Activated CD8-positive, alpha-beta memory T cell treated with anti-CD3 and anti-CD28 coated beads, Interleukin-2, amount 50 U/mL, for 48 hours (primary cell): ENCODE results near the gene FKBP2.

Source experiments
- DNase-seq: peaks from one replicate; pipeline ENCODE4 v3.0.0-alpha.2; 2020

Gene FKBP2

DNA sequence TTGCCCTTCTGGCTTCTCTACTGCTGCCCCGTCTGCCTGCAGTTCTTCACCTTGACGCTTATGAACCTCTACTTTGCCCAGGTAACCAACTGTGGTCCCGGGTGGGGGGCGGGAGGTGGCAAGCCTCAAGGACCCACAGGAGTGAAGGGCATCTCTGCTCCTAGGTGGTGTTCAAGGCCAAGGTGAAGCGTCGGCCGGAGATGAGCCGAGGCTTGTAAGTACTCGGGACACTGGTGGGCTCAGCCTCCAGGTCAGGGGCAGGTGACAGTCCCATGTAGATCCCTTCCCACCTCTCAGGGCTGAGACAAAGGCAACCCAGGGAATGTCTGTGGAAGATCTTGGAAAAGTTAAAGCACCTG is 45.9 kb downstream of the FKBP2 start:
- DNase-seq = no peak

DNA sequence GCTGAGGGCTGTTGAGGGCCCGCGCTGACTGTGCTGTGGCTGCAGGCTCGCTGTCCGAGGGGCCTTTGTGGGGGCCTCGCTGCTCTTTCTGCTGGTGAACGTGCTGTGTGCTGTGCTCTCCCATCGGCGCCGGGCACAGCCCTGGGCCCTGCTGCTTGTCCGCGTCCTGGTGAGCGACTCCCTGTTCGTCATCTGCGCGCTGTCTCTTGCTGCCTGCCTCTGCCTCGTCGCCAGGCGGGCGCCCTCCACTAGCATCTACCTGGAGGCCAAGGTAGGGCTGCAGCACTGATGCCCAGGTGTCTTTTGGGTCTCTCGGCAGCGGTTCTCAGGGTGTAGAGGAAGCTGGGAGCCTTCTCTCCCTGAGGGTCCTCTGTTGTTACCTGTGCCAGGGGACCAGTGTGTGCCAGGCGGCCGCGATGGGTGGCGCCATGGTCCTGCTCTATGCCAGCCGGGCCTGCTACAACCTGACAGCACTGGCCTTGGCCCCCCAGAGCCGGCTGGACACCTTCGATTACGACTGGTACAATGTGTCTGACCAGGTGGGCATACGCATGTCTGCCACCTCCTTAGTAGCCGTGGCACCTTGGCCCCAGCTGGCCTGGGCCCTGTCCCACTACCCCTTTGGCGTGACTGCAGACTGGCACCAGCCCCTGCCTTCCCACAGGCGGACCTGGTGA is 46.9 kb downstream of the FKBP2 start:
- no peak for DNase-seq

DNA sequence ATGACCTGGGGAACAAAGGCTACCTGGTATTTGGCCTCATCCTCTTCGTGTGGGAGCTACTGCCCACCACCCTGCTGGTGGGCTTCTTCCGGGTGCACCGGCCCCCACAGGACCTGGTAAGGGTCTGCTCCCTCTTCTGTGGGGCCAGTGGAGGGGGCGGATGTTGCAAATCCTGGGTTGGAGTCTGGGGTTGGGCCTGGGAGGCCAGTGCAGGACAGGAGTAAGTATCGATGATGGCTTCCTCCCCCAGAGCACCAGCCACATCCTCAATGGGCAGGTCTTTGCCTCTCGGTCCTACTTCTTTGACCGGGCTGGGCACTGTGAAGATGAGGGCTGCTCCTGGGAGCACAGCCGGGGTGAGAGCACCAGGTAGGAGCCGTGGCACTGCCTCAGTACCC is 47.5 kb downstream of the FKBP2 start:
- no peak for DNase-seq

DNA sequence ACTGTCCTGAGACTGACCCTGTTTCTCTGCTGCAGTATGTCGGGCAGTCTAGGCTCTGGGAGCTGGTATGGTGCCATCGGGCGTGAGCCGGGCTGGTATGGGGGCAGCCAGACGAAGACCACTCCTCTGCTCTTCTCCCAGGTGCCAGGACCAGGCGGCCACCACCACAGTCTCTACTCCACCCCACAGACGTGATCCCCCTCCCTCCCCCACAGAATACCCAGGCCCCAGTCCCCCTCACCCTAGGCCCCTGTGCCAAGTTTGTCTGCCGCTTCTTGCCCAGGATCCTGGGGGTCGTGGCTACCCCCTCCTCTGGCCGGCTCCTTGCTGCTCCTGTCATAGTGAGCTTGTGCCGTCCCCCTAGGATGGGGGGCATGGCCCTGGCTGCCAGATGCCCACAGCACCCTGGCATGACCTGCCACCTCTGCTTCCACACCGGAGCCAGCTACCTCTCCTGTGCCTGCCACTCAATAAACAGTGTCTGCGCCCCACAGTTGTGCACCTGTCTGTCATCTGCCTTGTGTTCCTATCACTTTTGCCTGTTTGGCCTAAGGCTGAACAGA is 48.2 kb downstream of the FKBP2 start:
- no peak for DNase-seq

DNA sequence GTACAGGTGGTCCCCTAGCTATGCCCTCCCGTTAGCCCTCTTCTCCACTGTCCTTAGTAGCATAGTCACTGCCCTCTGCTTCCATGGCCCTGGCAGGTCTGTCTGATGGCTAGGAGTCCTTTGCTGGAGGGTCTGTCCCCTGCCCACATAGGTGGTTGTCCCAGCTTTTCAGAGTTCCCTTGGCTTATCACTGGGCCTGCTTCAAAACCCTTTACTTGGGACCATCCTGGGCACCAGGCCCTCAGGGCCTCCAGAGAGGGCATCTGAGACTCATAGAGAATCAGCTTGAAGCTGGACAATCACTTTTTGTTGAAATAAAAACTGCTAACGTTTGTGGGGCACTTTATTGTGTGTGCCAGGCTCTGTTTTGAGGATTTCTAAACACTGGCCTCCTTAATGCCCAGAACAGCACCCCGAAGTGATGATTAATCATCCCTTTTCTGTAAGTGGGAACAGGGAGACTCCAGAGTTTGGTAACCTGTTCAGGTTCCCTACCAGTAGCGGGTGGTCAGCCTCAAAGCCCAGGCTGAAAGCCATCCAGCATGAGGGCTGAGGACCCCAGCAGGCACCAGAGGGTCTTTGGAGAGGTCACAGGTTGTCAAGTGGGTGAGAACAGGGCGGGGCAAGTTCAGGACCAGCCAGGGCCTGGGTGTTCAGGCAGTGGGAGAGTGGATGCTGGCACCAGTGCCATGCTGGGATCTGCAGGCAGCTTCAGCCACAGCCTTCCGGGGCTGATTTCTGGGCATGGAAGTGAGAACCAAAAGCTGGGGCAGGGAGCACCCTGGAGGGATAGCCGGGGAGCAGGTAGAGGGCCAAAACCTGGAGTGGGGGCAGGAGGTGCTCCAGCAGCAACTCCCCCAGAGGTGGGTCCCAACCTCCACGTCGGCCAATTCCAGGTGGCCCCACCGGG is 49.7 kb downstream of the FKBP2 start:
- DNase-seq = no peak

DNA sequence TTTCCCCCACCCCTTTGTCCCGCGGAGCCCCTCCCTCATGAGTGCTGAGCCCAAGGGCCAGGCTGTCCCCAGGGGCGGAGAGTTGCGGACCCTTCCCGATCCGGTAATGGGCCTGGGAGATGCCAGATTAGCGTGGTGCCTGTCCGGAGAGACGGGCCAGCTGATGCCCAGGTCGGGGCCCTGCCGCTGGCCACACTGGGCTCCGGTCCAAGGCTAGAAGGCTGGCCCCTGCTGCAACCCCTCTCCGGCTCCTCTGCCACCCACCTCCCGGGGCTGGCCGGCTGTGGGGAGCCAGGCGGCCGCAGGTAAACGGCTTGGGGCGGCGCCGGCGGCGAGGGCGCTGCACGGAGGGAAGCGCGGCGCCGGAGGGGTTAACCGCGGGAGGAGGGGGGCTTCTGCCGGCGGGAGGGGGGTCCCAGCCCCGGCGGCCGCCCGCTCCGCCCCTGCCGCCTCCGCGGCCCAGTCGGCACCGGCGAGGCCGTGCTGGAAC is 50.4 kb downstream of the FKBP2 start, which contains the start of gene KCNK4:
Gene KCNK4, plus strand, starts transcription at position 41 of the 490 bp plus-strand sequence. CDS start 1,717 bp downstream, outside the sequence.
- no peak for DNase-seq

DNA sequence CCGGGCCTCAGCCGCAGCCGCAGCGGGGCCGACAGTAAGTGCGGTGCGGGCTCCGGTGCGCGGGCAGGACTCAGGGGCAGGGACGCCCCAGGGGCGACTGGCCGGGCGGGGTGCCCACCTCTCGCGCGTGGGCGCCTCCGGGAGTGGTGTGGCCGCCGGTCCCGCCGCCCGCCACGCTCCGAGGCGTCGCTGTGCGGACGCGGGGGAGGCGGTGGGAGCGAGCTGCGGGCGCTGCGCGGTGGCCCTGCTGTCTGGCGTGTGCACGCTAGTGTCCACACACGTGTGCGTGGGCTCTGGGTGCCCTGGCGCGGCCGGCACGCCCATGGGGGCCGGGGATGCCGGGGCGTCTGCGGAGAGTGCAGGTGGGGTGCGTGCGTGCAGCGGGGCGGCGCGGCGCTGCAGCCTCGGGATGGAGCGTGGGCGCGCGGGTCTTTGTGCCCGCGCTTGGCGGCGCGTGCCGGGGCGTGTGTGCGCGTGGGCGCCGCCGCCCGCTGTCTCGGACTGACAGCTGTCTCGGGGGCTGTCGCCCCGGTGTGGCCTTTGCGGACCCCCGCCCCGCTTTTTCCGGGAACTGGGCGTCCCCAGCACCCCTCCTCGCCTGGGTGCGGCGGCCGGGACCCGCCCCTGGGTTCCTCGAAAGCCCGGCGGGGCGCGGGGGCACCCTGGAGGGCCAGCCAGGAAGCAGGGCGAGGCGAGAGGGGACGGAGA is 51.0 kb downstream of the FKBP2 start:
- DNase-seq = no peak

DNA sequence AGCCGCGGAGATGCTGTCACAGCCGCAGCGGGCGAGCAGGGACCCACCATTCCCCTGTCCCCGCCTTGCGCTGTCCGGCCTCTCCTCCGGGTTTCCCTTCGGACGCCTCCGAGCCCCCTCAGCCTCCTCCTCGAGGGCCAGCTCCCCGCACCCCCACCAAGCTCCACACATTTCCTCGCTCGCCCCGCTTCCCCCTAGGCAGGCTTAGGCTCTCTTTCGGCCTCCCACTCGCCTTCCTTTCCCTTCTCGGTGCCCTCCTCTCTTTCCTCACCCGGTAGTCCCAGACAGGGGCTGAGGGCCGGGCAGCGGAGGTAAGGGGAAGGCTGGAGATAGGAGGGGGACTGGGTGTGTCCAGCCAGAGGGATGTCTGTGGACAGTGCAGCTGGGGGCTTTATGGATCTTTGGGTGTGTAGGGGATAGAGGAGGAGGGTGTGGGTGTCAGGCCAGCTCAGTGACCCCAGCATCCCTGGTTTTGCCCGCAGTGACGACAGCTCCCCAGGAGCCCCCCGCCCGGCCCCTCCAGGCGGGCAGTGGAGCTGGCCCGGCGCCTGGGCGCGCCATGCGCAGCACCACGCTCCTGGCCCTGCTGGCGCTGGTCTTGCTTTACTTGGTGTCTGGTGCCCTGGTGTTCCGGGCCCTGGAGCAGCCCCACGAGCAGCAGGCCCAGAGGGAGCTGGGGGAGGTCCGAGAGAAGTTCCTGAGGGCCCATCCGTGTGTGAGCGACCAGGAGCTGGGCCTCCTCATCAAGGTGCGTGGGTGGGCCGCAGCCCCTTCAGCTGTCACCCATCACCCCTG is 51.8 kb downstream of the FKBP2 start:
- DNase-seq = no peak
